Measurements from ENCODE around the gene C2orf68. TPM values are rescaled to one million over a fixed set of nuclear protein-coding genes. Genes with fewer than 3 reads are reported as not detected.
A peak's percentile ranks its signal among the peaks of the same experiment; 100 is the strongest.

The C2orf68 gene
- total and polyA plus RNA-seq, 2 of the 13 experiments (the other 11 are each of a cell fraction or from before 2014, with no cell fraction given) = 47.1 to 77.4 TPM

DNA sequence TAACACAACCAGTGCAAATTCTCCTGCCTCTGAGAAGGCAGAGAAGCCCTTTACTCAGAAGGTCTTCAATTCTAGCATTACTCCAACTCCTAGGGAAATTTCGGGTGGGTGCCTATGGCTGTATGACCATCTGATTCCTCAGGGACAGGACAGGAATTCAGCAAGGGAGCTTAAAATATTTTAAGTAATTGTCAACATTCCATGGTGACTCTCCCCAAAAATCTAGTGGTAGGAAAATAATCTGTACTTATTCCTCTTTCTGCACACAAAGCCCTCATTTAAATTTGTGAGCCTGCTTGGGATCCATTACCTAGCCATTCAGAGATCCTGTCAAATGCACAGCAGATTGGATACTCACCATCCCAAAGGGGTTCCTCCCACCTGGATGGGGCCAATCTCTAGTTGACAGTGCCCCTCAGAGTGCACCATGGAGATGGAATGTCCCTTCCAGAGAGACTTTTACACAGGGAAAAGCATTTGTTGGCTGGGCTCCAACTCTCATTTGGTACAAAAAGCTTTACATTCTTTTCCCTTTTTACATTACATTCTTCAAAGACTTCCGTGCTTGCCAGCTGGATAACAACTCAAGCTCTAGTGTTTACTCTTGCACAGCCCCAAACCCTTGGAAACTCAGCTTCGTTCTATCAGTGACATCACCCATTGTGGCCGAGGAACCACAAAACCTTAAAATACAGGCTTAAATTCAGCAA is 6.3 kb downstream of the C2orf68 start (continued):
- TF ChIP-seq E2F2 (CRISPR knock-in tag; IDR thresholded peaks at IDR 0.05; ENCODE audit: borderline replicate concordance) = no peak
- TF ChIP-seq LCORL (IDR thresholded peaks at IDR 0.05) = no peak
- TF ChIP-seq LCORL (CRISPR knock-in tag; IDR thresholded peaks at IDR 0.05) = peak; percentile 51; the same call in 1 of the 2 replicates
- no peak for TF ChIP-seq BATF2 (CRISPR knock-in tag; IDR thresholded peaks at IDR 0.05)
- TF ChIP-seq ZNF781 (CRISPR knock-in tag; IDR thresholded peaks at IDR 0.05; ENCODE audit: borderline replicate concordance, not compliant biosample characterization) = no peak
- TF ChIP-seq BRCA1 (CRISPR knock-in tag; IDR thresholded peaks at IDR 0.05) = no peak
- TF ChIP-seq, protein P1, sequence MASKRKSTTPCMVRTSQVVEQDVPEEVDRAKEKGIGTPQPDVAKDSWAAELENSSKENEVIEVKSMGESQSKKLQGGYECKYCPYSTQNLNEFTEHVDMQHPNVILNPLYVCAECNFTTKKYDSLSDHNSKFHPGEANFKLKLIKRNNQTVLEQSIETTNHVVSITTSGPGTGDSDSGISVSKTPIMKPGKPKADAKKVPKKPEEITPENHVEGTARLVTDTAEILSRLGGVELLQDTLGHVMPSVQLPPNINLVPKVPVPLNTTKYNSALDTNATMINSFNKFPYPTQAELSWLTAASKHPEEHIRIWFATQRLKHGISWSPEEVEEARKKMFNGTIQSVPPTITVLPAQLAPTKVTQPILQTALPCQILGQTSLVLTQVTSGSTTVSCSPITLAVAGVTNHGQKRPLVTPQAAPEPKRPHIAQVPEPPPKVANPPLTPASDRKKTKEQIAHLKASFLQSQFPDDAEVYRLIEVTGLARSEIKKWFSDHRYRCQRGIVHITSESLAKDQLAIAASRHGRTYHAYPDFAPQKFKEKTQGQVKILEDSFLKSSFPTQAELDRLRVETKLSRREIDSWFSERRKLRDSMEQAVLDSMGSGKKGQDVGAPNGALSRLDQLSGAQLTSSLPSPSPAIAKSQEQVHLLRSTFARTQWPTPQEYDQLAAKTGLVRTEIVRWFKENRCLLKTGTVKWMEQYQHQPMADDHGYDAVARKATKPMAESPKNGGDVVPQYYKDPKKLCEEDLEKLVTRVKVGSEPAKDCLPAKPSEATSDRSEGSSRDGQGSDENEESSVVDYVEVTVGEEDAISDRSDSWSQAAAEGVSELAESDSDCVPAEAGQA (IDR thresholded peaks at IDR 0.05; ENCODE audit: low read depth) = no peak
- TF ChIP-seq, protein P1 (CRISPR knock-in tag; IDR thresholded peaks at IDR 0.05; ENCODE audit: borderline replicate concordance) = no peak
- TF ChIP-seq, protein P2, sequence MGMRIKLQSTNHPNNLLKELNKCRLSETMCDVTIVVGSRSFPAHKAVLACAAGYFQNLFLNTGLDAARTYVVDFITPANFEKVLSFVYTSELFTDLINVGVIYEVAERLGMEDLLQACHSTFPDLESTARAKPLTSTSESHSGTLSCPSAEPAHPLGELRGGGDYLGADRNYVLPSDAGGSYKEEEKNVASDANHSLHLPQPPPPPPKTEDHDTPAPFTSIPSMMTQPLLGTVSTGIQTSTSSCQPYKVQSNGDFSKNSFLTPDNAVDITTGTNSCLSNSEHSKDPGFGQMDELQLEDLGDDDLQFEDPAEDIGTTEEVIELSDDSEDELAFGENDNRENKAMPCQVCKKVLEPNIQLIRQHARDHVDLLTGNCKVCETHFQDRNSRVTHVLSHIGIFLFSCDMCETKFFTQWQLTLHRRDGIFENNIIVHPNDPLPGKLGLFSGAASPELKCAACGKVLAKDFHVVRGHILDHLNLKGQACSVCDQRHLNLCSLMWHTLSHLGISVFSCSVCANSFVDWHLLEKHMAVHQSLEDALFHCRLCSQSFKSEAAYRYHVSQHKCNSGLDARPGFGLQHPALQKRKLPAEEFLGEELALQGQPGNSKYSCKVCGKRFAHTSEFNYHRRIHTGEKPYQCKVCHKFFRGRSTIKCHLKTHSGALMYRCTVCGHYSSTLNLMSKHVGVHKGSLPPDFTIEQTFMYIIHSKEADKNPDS (CRISPR knock-in tag; IDR thresholded peaks at IDR 0.05) = no peak
- TF ChIP-seq ZMAT3 (CRISPR knock-in tag; conservative IDR thresholded peaks at IDR 0.05) = no peak
- TF ChIP-seq BRD4 (CRISPR knock-in tag; IDR thresholded peaks at IDR 0.05) = no peak
- no peak for TF ChIP-seq ZNF589 (CRISPR knock-in tag; conservative IDR thresholded peaks at IDR 0.05)
- TF ChIP-seq, protein P3, sequence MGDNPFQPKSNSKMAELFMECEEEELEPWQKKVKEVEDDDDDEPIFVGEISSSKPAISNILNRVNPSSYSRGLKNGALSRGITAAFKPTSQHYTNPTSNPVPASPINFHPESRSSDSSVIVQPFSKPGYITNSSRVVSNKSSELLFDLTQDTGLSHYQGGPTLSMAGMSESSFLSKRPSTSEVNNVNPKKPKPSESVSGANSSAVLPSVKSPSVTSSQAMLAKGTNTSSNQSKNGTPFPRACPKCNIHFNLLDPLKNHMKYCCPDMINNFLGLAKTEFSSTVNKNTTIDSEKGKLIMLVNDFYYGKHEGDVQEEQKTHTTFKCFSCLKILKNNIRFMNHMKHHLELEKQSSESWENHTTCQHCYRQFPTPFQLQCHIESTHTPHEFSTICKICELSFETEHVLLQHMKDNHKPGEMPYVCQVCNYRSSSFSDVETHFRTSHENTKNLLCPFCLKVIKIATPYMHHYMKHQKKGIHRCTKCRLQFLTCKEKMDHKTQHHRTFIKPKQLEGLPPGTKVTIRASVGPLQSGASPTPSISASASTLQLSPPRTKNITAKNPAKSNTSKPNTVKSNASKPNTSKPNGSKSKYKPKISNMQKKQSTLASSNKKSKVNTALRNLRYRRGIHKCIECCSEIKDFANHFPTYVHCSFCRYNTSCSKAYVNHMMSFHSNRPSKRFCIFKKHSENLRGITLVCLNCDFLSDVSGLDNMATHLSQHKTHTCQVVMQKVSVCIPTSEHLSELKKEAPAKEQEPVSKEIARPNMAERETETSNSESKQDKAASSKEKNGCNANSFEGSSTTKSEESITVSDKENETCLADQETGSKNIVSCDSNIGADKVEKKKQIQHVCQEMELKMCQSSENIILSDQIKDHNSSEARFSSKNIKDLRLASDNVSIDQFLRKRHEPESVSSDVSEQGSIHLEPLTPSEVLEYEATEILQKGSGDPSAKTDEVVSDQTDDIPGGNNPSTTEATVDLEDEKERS (CRISPR knock-in tag; IDR thresholded peaks at IDR 0.05) = no peak
- TF ChIP-seq SNAI1 (CRISPR knock-in tag; IDR thresholded peaks at IDR 0.05; ENCODE audit: borderline replicate concordance) = no peak
- TF ChIP-seq, protein P4, sequence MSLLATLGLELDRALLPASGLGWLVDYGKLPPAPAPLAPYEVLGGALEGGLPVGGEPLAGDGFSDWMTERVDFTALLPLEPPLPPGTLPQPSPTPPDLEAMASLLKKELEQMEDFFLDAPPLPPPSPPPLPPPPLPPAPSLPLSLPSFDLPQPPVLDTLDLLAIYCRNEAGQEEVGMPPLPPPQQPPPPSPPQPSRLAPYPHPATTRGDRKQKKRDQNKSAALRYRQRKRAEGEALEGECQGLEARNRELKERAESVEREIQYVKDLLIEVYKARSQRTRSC (CRISPR knock-in tag; IDR thresholded peaks at IDR 0.05; ENCODE audit: low read depth) = no peak
